Measurements from ENCODE around the gene GNL2.

Gene GNL2

DNA sequence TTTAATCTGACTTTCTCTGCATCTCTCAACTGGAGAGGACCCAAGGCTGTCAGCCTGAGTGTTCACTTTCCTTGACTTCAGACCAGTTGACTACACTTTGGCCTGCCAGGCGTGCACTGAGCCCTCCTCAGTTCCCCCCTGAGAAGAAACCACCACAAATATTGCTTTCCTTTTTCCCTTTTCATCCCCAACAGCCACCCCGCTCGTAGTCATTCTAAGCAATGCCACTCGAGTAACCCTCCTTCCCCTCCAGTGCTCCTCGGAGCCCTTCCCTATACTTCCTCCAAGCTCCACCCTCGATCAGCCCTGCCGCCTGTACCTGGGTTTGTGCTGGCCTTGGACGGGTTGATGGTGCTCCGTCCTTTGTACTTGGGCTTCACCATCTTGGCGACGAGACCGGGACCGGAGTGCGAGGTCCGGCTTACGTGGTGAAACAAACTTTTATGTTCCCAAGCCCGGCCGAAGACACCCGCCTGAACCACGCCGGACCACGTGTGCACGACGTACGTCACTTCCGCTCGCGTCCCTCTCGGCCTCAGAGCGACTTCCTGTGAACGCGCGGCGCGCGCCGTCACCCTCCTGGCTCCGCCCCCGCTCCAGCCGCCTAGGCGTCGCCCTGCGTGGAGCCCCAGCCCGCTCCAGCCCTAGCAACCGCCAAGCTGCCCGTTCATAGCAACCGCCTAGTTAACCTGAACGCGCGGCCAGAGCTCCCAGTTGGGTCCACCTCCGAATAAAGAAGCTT lies at the start of gene GNL2:
Gene GNL2, minus strand, starts transcription at position 498 of the 742 bp plus-strand sequence. Its CDS starts 115 bp downstream, at position 383.
- peak; percentile 95 for DNase-seq

- no peak for DNase-seq
These were observed 45.3 kb upstream of the GNL2 start for GRCh38 chr1:37641059-37641458.

GRCh38 chr1:37636435-37636834 lies 40.7 kb upstream of the GNL2 start:
- no peak for DNase-seq

GRCh38 chr1:37634992-37635902 lies 39.5 kb upstream of the GNL2 start:
- no peak for DNase-seq

DNA sequence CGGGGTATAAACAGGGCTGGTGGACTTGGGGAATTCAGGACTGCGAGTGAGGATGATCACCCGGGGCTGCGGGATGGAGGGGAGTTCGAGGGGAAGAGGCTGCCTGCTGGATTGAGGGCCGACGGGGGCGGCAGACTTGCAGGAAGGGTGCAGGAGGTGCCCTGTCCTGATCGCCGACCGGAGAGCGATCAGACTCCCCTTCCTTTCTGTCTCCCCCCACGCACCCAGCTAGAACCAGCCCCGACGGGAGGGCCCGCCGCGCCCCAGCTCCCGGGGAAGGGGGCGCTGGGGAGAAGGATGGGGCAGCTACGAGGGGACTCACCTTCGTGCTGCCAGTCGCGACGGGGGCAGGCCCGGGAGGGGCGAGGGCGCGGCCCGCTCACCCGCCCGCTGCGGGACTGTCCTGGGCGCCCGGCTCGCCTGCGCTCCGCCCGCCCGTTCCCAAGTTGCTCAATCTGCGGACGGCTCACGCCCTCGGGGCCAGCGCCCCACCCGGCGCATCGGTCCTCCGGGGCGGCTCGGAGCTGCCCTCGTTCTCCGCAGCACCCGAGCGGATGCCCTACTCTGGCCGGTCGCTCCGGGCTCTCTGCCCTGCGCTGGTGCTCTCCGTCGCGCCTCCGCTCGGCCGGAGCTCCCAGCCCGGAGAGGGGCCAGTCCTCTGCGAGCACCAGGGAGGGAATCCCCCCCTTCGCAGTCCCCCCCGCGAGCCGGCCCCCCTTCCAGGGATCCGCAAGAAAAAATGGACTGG lies 38.7 kb upstream of the GNL2 start, which contains the start of gene RSPO1:
Gene RSPO1, minus strand, starts transcription at position 649 of the 748 bp plus-strand sequence. CDS start 5,231 bp downstream, outside the sequence.
- no peak for DNase-seq

DNA sequence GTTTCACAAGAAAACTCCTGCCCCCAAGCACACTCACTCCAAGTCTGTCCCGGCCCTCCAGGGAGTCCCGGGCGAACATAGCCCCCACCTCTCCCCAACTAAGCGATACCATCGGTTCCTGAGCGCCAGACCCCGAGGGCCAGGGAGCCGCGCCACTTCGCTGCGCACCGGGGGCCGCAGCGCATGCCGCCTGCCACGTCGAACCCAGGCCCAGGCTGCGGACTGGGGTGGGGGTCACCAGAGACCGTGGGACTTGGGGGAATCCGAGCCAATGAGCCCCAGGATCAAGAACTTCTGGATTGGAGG lies 38.2 kb upstream of the GNL2 start:
- no peak for DNase-seq

DNA sequence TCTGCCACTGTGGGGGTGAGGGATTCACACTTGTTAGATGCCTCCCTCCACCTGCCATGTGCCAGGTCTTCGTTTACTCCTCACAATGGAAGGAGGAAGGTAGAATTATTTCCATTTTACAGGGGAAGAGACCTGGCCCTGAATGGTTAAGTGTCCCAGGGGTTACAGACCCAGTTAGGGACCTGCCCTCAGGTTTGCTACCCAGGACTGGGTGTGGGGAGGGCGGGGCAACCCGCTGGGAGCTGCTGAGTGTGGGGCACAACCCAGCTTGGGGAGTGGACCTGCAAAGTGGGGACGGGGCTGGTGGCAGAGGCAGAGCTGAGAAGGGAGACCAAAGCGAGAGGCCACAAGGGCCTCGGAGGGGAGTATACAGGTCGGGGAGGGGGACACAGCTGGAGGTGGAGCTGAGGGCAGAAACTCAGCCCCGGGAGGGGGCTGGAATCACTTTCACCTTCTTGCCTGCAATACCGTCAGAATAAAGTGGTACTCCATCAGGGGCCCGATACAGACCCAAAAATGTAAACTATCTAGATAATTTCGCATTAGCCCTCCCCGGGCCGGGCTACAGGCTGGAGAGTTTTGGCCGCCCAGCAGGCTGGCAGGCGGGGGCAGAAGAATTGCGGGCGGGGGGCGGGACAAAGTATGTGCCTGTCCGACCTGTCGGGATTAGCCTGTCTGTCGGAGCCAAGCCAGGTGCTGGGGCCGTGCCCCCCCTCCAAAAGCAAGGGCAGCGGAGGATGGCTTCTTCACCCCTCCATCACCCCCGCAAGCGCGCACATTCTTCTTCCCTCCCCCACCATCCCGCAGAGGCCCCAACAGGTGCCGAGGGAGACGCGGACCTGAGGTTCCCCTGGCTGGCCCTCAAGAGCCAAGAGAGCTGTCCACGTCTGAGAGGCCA lies 37.6 kb upstream of the GNL2 start:
- no peak for DNase-seq

DNA sequence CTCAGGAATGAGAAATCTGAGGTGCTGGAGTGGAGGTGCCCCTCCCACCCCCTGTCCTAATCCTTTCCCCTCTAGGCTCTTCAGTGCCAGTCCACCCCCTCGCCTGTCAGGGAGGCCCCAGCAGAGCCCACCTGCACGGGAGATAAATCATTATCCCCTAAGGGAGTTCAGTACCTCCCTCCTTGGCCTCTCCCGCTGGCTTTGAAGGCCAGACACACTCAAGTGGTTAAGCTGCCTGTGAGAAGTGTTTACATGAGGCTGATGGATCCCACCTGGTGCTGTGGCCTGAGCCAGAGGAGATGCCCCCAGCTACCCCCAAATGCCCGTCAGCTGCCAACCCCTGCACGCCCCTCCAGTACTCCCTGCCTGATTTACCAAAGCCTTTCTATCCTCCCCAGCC lies 35.3 kb upstream of the GNL2 start:
- no peak for DNase-seq

- no peak for DNase-seq
These were observed 34.8 kb upstream of the GNL2 start for GRCh38 chr1:37630426-37631028.

DNA sequence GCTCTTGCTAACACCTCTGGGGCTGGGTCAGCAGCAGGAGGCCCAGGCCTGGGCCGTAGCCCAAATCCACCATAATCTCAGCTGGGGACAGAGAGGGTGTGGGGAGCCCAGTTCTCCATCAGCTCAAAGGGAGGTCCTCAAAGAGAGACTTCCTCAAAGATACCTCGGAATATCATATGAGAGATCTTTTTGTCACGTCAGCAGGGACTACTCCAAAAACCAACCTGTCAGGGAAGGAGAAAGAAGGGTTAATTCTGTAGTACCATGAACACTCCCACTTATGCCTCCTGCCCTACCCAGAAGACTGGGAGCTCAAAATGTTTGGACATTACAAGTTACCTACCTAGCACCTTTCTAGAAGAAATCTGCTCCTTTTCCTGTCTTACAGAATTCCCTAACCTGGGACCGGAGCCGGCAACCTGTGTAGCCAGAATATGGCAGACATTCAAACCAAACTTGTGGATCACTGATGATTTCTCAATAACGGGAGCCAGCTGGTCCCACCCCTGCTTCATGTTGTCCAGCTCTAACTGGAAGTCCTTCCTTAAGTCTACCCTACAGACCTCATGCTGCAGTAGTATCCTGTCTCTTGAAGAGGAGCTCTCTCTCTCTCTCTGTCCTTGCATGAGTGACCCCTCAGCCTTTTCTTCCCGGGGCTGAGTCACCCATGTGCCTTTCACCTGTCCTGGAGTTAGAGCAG lies 34.1 kb upstream of the GNL2 start:
- DNase-seq, result no peak

- no peak for DNase-seq
These were observed 33.3 kb upstream of the GNL2 start for GRCh38 chr1:37629008-37629407.

- DNase-seq, result no peak
These were observed 32.4 kb upstream of the GNL2 start for GRCh38 chr1:37628026-37628556.

DNA sequence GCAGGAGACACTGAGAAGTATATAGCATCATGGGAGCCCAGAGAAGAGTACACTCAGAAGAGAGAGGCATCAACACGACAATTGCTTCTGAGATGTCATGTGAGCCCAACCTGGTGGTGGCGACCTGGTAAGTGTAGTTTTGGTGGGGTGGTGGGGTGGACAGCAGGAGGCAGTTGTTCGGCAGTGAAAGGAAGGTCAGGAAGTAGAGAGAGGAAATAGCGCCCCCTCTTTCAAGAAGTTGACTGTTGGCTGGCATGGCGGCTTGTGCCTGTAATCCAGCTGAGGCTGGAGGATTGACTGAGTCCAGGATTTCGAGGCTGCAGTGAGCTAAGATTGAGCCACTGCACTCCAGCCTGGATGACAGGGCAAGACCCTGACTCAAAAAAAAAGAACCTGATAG lies 26.4 kb upstream of the GNL2 start:
- DNase-seq, result no peak

GRCh38 chr1:37621326-37621870 lies 25.7 kb upstream of the GNL2 start:
- DNase-seq, result no peak

DNA sequence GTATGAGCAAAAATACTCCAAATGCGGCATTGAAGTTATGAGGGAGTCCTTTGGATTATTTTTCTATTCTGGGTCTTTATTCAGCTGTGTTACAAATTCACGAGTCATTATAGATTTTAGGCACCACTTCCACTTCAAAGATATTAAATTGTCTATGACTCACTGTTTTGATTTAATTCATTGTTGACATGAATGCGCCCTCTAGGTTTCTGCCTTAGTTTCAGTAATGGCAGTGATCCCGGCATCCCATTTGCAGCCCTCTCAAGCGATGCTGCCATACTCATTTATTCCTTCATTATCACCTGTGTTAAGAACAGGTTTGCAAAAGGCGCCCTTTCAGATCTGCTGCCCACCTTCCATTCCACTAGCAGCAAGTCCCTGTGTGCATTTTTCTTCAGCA lies 25.0 kb upstream of the GNL2 start:
- no peak for DNase-seq

GRCh38 chr1:37616330-37616729 lies 20.6 kb upstream of the GNL2 start:
- no peak for DNase-seq

DNA sequence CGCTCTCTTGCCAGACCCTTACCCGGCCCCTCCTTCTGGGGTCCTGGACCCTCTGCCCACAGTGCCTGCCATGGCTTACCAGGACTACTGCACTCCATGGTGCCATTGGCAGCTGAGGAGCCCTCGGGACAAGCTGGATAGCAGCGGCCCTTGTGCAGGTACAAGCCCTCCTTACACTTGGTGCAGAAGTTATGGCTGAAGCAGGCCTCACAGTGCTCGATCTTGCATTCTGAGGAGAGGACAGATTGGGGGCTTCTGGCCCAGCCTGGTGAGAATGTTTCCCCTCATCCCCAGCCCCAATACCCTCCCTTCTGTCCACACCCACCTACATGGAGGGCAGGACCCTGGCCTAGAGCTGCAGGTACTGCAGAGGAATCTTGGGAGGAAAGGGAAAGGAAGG lies 18.4 kb upstream of the GNL2 start:
- no peak for DNase-seq

DNA sequence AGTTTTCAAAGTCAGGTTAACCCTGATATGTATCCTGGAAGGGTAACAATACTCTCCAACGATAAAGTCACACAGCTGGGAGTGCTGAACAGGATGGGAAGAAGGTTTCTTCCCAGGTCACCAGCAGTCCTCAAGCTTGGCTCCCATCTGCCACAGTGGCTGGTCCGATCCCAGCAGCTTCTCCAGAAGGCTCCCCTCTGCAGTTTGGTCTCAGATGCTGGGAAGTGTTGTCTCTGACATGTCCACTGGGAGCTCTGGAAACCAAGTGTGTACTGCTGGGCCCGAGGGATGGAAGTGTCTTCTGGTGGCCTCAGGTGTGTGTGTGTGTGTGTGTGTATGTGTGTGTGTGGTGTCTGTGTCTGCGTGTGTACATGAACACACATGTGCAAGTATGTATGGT lies 16.4 kb upstream of the GNL2 start:
- no peak for DNase-seq

- DNase-seq, result no peak
These were observed 14.3 kb upstream of the GNL2 start for GRCh38 chr1:37609994-37610393.

- no peak for DNase-seq
These were observed 13.3 kb upstream of the GNL2 start for GRCh38 chr1:37609002-37609401.
